Measurements from ENCODE around the gene UBE2B. TPM values are rescaled to one million over a fixed set of nuclear protein-coding genes. Genes with fewer than 3 reads are reported as not detected.

UBE2B gene
- polyA plus RNA-seq, 1 donor from 2014 or later = 128 TPM

DNA sequence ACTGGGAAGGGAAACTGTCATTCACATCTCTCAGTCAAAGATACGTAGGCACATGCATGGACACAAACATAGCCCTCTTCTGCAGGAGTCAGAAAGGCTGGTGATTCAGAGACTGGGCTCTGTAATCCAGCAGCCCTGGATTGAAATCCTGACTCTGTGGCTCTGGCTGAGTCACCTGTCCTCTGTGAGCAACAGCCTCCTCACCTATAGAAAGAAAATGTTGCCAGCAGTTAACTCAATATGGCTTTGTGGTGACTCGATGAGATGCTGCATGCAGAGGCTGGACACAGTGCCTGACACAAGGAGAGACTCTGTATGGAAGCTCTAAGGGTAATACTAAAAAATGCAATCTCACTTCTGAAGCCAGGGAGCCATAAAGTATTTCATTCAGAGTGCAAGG lies 64.2 kb downstream of the UBE2B start:
- no peaks in the 10 kb centered on the region for H3K9me3 ChIP-seq (ENCODE audit: low read length)
- H3K79me2 ChIP-seq (replicated peaks; ENCODE audit: insufficient read depth, low read length) = no peaks in the 10 kb centered on the region
- H2AFZ ChIP-seq (ENCODE audit: low read depth, low read length) = no peak overlapping the region
- H3F3A ChIP-seq (ENCODE audit: insufficient read depth, low read length, poor library complexity, severe bottlenecking) = no peaks in the 10 kb centered on the region
- TF ChIP-seq, protein P1, sequence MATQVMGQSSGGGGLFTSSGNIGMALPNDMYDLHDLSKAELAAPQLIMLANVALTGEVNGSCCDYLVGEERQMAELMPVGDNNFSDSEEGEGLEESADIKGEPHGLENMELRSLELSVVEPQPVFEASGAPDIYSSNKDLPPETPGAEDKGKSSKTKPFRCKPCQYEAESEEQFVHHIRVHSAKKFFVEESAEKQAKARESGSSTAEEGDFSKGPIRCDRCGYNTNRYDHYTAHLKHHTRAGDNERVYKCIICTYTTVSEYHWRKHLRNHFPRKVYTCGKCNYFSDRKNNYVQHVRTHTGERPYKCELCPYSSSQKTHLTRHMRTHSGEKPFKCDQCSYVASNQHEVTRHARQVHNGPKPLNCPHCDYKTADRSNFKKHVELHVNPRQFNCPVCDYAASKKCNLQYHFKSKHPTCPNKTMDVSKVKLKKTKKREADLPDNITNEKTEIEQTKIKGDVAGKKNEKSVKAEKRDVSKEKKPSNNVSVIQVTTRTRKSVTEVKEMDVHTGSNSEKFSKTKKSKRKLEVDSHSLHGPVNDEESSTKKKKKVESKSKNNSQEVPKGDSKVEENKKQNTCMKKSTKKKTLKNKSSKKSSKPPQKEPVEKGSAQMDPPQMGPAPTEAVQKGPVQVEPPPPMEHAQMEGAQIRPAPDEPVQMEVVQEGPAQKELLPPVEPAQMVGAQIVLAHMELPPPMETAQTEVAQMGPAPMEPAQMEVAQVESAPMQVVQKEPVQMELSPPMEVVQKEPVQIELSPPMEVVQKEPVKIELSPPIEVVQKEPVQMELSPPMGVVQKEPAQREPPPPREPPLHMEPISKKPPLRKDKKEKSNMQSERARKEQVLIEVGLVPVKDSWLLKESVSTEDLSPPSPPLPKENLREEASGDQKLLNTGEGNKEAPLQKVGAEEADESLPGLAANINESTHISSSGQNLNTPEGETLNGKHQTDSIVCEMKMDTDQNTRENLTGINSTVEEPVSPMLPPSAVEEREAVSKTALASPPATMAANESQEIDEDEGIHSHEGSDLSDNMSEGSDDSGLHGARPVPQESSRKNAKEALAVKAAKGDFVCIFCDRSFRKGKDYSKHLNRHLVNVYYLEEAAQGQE (IDR thresholded peaks at IDR 0.05; ENCODE audit: borderline replicate concordance) = no peak
- TF ChIP-seq EZH2 (IDR thresholded peaks at IDR 0.05; ENCODE audit: borderline replicate concordance, insufficient read depth, low read length, poor library complexity, severe bottlenecking) (no peak), CTCF (IDR thresholded peaks at IDR 0.05; ENCODE audit: poor library complexity, severe bottlenecking) (no peak), RAD21 (conservative IDR thresholded peaks at IDR 0.05) (no peak), SMC3 (conservative IDR thresholded peaks at IDR 0.05; ENCODE audit: poor library complexity) (no peak), MXI1 (conservative IDR thresholded peaks at IDR 0.05; ENCODE audit: poor library complexity, severe bottlenecking) (no peak), EP300 (conservative IDR thresholded peaks at IDR 0.05; ENCODE audit: poor library complexity, severe bottlenecking) (no peak), POLR2AphosphoS5 (IDR thresholded peaks at IDR 0.05) (no peak), TAF1 (IDR thresholded peaks at IDR 0.05; ENCODE audit: low read depth) (no peak)
- H3K4me2 ChIP-seq (ENCODE audit: low read length) = no peak overlapping the region
- peak overlapping the region; percentile 73 for H3K9ac ChIP-seq (ENCODE audit: low read length)
- no peaks in the 10 kb centered on the region for H3K27me3 ChIP-seq (ENCODE audit: insufficient read depth, low read depth, low read length)
- H3K36me3 ChIP-seq (ENCODE audit: insufficient read depth, low read length) = no peaks in the 10 kb centered on the region
- no peaks in the 10 kb centered on the region for H4K20me1 ChIP-seq (ENCODE audit: insufficient read depth)
- H3K4me3 ChIP-seq (ENCODE audit: low read length) = no peak overlapping the region
- H3K9me2 ChIP-seq (ENCODE audit: insufficient read depth, low read length) = no peaks in the 10 kb centered on the region
- peak overlapping the region; percentile 97 for H3K27ac ChIP-seq (ENCODE audit: low read length)

DNA sequence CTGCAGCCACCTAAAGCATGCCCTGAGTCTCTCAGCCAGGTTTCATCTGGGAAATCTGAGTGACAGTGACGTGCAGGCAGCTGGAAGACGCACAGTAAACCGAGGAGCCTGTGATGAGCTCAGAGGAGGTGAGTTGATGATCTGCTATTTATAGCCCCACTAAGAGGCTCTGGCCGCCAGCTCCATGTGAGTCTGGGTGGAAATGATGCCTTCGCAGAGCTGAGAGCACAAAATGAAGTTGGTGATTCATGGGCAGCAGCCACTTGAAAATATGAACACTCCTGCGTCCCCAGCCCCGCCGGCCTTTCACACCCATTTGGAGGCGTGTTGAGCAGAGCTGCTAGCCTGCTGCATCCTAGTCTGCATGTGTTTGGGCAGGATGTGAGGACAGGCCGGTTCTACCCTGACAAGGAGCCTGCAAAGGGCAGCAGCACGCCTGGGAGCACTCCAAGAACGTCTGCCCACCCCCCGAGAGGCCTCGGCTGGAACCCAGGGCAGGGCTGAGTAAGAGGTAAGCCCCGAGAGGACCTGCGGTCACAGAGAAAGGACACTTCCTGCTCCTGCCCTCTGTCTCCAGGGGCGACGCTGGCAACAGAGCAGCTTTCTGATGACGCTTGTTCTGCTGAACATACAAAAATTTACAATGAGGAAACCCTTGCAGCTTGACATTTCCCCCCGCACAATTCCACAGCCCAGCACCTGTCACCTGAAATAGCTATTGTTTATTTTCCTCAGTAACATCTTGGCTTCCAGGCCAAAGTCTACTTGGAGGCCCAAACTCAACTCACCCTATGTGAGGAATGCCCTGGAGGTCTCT lies 65.4 kb downstream of the UBE2B start:
- Histone ChIP-seq H3K9me3 (ENCODE audit: low read length) (no peaks in the 10 kb centered on the region), H3K36me3 (ENCODE audit: insufficient read depth, low read length) (no peaks in the 10 kb centered on the region), H3K4me2 (ENCODE audit: low read length) (peak overlapping the region; percentile 53), H3K4me3 (ENCODE audit: low read length) (peak overlapping the region; percentile 51), H3K9me2 (ENCODE audit: insufficient read depth, low read length) (no peaks in the 10 kb centered on the region), H3K79me2 (replicated peaks; ENCODE audit: insufficient read depth, low read length) (no peaks in the 10 kb centered on the region), H3F3A (ENCODE audit: insufficient read depth, low read length, poor library complexity, severe bottlenecking) (no peaks in the 10 kb centered on the region), H2AFZ (ENCODE audit: low read depth, low read length) (peak overlapping the region; percentile 30), H3K9ac (ENCODE audit: low read length) (peak overlapping the region; percentile 73), H4K20me1 (ENCODE audit: insufficient read depth) (no peaks in the 10 kb centered on the region), H3K27ac (ENCODE audit: low read length) (peak overlapping the region; percentile 97), H3K27me3 (ENCODE audit: insufficient read depth, low read depth, low read length) (no peaks in the 10 kb centered on the region)
- TF ChIP-seq CTCF (IDR thresholded peaks at IDR 0.05; ENCODE audit: poor library complexity, severe bottlenecking) (no peak), TAF1 (IDR thresholded peaks at IDR 0.05; ENCODE audit: low read depth) (peak; percentile 26), POLR2AphosphoS5 (IDR thresholded peaks at IDR 0.05) (peak; percentile 73), RAD21 (conservative IDR thresholded peaks at IDR 0.05) (peak; percentile 27), SMC3 (conservative IDR thresholded peaks at IDR 0.05; ENCODE audit: poor library complexity) (peak; percentile 32), EP300 (conservative IDR thresholded peaks at IDR 0.05; ENCODE audit: poor library complexity, severe bottlenecking) (peak; percentile 90)
